ENCODE measurements around the gene MPP2.
"Not testable (repeated sequence)": the region's sequence is repeated elsewhere in the genome, so short reads cannot be mapped to it uniquely, and the experiment has no call there.

MPP2 gene

GRCh38 chr17:43844241-43844640 lies 63.1 kb downstream of the MPP2 start:
- FAIRE-seq: no peak

GRCh38 chr17:43842975-43843325 lies 64.4 kb downstream of the MPP2 start:
- FAIRE-seq: no peak

GRCh38 chr17:43842091-43842974 lies 65.0 kb downstream of the MPP2 start:
- not testable (repeated sequence) for FAIRE-seq

DNA sequence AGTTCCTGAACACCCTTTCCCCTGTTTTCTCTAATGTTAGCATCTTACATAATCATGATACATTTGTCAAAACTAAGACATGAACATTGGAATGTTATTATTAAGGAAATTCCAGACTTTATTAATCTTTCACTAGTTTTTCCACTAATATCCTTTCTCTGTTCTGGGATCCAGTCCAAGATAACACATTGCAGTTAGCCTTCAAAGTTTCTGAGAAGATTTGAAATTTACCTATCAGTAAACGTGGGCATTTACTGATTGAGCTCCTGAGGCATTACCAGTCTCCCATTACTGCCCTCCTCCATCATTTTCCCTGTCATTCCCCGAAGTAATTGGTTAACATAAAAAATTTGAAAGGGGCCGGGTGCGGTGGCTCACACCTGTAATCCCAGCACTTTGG lies 66.1 kb downstream of the MPP2 start:
- no peak for FAIRE-seq

DNA sequence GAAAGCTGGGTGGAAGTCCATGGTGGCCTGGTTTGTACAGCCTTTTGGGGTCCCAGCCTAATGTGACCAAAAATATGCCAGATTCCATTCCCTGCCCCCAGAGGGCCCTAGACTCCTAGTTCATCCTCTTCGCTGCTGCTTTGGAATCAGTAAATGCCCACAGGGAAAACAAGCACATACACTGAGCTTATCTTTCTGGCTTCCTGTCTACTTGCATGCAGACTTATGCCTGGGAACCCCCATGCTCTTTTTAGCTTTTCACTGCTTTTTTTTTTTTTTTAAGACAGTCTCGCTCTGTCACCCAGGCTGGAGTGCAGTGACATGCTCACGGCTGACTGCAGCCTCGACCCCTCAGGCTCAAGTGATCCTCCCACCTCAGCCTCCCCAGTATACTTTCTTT lies 66.5 kb downstream of the MPP2 start:
- no peak for FAIRE-seq

DNA sequence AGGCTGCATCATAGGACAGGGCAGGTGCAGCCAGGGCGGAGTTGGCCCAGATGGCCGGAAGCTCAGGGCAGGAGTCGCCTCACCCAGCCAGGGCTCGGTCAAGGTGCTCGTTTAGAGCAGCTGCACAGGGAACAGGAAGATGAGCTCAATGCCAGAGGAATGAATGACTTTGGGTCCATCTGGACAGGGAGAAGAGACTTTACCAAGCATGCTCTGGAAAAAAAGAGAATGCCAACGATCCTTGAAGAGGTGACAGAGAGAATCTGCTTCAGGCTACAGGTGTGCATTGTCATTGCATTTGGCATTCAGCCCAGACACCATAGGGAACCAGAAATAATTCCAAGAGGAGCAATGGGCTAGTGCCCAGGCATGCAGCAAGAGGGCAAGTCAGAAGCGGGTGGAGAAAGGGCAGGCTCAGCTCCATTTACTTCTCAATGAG lies 67.6 kb downstream of the MPP2 start:
- no peak for FAIRE-seq

GRCh38 chr17:43834106-43834505 lies 73.2 kb downstream of the MPP2 start:
- FAIRE-seq: no peak

DNA sequence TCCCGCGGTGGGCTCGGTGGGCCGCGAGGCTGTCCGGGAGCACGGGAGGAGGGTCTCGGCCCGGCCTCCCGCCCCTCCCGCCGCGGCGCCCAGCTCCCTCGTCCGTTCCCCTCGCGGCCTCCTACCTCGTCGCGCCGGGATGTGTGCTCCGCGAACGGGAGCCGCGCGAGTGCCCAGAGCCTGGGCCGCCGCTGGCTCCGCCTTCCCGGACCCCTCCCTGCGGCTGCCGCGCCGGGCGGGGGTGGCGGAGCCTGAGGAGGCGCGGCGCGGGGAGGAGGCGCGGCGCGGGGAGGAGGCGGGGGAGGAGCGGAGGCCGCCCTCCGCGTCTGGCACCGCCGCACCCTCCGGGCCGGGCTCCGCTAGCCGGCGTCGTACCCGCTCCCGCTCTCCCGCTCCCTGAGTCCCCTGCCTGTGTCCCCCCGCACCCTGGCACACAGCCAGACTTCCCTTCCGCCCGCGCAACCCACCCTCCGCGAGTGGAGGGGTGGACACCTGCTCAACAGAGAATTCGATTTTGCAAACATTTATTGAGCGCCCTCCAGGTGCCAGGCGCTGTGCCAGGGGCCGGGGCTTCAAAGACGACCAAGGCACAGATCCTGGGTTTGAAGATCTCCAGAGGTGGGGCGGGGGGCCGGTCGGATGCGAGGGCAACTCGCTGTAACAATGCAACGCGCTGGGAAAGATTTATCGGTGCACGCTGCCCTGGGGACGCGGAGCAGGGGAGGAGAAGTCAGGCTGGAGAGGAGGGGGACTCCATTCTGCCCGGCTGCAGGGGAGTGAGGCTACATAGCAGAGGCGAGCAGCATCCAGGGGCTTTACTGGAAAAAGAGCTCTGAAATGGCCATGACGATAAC lies 74.1 kb downstream of the MPP2 start, which contains the start of gene MPP3:
TSS of gene MPP3 (minus strand) at position 171 of the 854 bp plus-strand sequence. CDS start 1,240 bp downstream, outside the sequence.
- FAIRE-seq: no peak

GRCh38 chr17:43832168-43832975 lies 75.0 kb downstream of the MPP2 start:
- FAIRE-seq: no peak

- FAIRE-seq: no peak
Observed at GRCh38 chr17:43831633-43832032, 75.7 kb downstream of the MPP2 start.

GRCh38 chr17:43830510-43831140 lies 76.7 kb downstream of the MPP2 start:
- no peak for FAIRE-seq

GRCh38 chr17:43829738-43830137 lies 77.6 kb downstream of the MPP2 start:
- FAIRE-seq: no peak

GRCh38 chr17:43827596-43827995 lies 79.7 kb downstream of the MPP2 start:
- no peak for FAIRE-seq

DNA sequence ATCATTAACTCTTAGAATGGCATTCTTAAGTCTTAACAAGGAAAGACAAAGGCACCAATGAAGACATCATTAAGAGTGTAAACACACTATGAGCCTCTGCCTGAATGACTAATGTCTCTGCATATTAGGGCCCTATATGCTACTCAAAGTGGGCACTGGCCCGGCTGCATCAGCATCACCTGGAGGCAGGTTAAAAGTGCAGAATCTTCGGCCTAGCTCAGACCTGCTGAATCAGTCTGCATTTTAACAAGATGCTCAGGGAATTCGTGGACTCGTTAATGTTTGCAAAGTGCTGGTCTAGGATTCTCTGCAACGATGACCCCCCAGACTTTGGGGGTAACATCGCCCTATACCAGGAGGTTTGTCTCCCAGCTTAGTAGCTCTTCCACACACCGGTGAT lies 81.1 kb downstream of the MPP2 start:
- FAIRE-seq: no peak

- FAIRE-seq: no peak
Observed at GRCh38 chr17:43825567-43825966, 81.8 kb downstream of the MPP2 start.

Measured in islet of Langerhans (tissue), 1 donor.